DND-41 (cell line): ENCODE results near the gene PRG2.

Experiments
- EZH2 ChIP-seq: IDR thresholded peaks from 3 replicates; pipeline ENCODE4 v1.6.1; 2012; ENCODE audit warnings: borderline replicate concordance, low read depth, mild to moderate bottlenecking, moderate library complexity, low read length, inconsistent platforms; ENCODE audit not compliant: severe bottlenecking
- TF ChIP-seq, protein P1 (sequence below): IDR thresholded peaks from 2 replicates; pipeline ENCODE4 v1.5.1; 2012; ENCODE audit warnings: borderline replicate concordance, low read length, moderate library complexity, mild to moderate bottlenecking; ENCODE audit not compliant: poor library complexity, severe bottlenecking; ENCODE audit errors: extremely low read depth

DNA sequence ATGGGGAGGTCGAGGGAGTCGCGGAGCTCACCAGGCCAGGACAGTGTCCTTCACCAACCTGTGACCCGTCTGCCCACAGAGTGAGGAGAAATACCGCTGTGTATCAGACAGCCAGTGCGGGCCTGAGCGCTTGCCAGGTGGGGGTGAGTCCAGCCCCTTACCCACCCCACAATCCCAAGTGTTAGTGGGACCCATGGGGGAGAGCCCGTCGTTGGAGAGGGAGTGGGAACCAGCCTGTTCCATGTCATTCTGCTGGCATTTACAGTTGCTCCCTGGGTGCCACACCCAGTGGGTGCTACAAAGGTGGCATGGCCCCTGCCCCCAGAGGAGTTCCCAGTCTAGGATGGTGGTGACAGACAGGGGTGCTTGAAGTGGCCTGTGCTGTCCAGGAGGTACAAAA lies 43.1 kb downstream of the PRG2 start:
- TF ChIP-seq, protein P1, sequence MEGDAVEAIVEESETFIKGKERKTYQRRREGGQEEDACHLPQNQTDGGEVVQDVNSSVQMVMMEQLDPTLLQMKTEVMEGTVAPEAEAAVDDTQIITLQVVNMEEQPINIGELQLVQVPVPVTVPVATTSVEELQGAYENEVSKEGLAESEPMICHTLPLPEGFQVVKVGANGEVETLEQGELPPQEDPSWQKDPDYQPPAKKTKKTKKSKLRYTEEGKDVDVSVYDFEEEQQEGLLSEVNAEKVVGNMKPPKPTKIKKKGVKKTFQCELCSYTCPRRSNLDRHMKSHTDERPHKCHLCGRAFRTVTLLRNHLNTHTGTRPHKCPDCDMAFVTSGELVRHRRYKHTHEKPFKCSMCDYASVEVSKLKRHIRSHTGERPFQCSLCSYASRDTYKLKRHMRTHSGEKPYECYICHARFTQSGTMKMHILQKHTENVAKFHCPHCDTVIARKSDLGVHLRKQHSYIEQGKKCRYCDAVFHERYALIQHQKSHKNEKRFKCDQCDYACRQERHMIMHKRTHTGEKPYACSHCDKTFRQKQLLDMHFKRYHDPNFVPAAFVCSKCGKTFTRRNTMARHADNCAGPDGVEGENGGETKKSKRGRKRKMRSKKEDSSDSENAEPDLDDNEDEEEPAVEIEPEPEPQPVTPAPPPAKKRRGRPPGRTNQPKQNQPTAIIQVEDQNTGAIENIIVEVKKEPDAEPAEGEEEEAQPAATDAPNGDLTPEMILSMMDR, result no peak
- TF ChIP-seq EZH2, result no peak
